Neural crest cell (in vitro differentiated cells): ENCODE data around the gene FBXO3. TPM values are rescaled to one million over a fixed set of nuclear protein-coding genes. Genes with fewer than 3 reads are reported as not detected.
"Not testable (repeated sequence)": the region's sequence is repeated elsewhere in the genome, so short reads cannot be mapped to it uniquely, and the experiment has no call there.

Experiments
- DNase-seq: peaks from one replicate; pipeline ENCODE4 v3.0.0; 2021; ENCODE audit warnings: low read depth, mixed read lengths, low spot score
- H3K27ac Mint-ChIP-seq: one replicate; pipeline ENCODE4 v1.8.0; 2021; ENCODE audit warnings: mild to moderate bottlenecking, mixed read lengths; ENCODE audit not compliant: unreplicated experiment
- H3K27me3 Mint-ChIP-seq: 2 replicates; pipeline ENCODE4 v1.8.0; 2021; ENCODE audit warnings: low read depth, mild to moderate bottlenecking, mixed read lengths
- H3K36me3 Mint-ChIP-seq: 2 replicates; pipeline ENCODE4 v1.8.0; 2021; ENCODE audit warnings: low read depth, mild to moderate bottlenecking, mixed read lengths
- H3K4me1 Mint-ChIP-seq: 2 replicates; pipeline ENCODE4 v1.8.0; 2021; ENCODE audit warnings: mixed read lengths
- H3K4me3 Mint-ChIP-seq: one replicate; pipeline ENCODE4 v1.8.0; 2021; ENCODE audit warnings: mild to moderate bottlenecking, mixed read lengths
- H3K9me3 Mint-ChIP-seq: 2 replicates; pipeline ENCODE4 v1.8.0; 2021; ENCODE audit warnings: mixed read lengths
- long read RNA-seq: library from polyadenylated mRNA; unstranded; transcript quantifications from one replicate; pipeline ENCODE4 v2.0.0, GENCODE V29; 2020
- total RNA-seq: library from RNA; stranded (reverse); gene quantifications from 2 replicates; pipeline ENCODE4 v1.2.1, GENCODE V29; 2021
- TF ChIP-seq, protein P1 (sequence below): fragments of 200-600 bp; sonication (generic); conservative IDR thresholded peaks from 2 replicates; pipeline ENCODE4 v1.5.0; 2021; ENCODE audit warnings: antibody characterized with exemption, mild to moderate bottlenecking

FBXO3 gene, protein sequence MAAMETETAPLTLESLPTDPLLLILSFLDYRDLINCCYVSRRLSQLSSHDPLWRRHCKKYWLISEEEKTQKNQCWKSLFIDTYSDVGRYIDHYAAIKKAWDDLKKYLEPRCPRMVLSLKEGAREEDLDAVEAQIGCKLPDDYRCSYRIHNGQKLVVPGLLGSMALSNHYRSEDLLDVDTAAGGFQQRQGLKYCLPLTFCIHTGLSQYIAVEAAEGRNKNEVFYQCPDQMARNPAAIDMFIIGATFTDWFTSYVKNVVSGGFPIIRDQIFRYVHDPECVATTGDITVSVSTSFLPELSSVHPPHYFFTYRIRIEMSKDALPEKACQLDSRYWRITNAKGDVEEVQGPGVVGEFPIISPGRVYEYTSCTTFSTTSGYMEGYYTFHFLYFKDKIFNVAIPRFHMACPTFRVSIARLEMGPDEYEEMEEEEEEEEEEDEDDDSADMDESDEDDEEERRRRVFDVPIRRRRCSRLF
- 23.2 TPM in 2 replicates for total RNA-seq
- long read RNA-seq, transcript FBXO3-202 (10 exons, 1,672 nt), result minor isoform, 9 of 195 reads
- long read RNA-seq, transcript FBXO3-201 (11 exons, 2,397 nt), result major isoform, 169 of 195 reads
- long read RNA-seq, partial matches to known transcripts, result 1 of 195 reads
- long read RNA-seq, other reads (novel, unspliced or antisense), result 16 of 195 reads

DNA sequence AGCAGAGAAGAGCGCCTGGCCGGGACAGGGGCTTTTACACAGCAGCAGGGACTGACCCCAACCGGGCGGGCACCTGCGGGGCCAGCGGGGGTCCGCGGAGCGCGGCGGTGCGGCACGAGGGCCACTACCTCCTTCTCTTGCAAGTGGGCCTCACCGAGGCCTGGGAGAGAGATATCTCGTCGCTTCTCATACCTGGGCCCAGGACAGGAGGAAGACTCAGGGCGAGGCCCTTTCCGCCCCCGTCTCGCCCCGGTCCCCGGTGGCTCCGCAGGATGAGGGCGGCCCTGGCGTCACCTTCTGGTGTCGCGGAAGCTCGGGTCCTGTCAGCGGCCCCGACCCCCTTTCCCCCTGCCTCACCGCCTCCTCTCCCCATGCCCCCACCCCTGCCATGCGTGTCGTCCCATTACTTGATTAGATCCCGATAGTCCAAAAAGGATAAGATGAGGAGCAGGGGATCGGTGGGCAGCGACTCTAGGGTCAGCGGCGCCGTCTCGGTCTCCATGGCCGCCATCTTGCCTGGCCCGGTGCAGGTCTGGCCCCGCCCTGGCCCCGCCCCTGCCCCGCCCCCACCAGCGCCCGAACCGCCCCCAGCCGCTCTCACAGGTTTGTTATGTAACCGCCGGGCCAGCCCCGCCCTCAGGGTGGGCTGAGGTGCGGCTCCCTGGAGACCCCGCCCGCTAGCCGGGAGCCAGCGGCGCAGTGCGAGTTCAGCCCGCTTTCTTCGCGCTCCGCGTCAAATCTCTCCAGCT, at the start of gene FBXO3:
Gene FBXO3 (minus strand): TSS at position 534 of the 749 bp plus-strand sequence. CDS start 23 bp downstream, at position 511.
- peaks cover 44% of the 10 kb centered on the region for H3K27me3 Mint-ChIP-seq

DNA sequence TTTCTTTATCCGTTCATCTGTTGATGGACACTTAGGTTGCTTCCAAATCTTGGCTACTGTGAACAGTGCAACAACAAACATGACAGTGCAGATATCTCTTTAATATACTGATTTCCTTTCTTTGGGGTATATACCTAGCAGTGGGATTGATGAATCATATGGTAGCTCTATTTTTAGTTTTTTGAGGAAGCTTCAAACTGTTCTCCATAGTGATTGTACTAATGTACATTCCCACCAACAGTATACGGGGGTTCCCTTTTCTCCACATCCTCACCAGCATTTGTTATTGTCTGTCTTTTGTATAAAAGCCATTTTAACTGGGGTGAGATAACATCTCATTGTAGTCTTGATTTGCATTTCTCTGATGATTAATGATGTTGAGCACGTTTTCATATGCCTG, 48.7 kb upstream of the FBXO3 start:
- H3K4me1 Mint-ChIP-seq, DNase-seq: not testable (repeated sequence)

More for the DNA sequence above, at the start of gene FBXO3:
- Mint-ChIP-seq H3K4me1 (peaks cover 25% of the 10 kb centered on the region), H3K27ac (peak within 1 kb of the TSS; percentile 96), H3K36me3 (no peaks in the 10 kb centered on the region), H3K9me3 (no peaks in the 10 kb centered on the region), H3K4me3 (peak within 1 kb of the TSS; percentile 93)
- TF ChIP-seq, protein P1, sequence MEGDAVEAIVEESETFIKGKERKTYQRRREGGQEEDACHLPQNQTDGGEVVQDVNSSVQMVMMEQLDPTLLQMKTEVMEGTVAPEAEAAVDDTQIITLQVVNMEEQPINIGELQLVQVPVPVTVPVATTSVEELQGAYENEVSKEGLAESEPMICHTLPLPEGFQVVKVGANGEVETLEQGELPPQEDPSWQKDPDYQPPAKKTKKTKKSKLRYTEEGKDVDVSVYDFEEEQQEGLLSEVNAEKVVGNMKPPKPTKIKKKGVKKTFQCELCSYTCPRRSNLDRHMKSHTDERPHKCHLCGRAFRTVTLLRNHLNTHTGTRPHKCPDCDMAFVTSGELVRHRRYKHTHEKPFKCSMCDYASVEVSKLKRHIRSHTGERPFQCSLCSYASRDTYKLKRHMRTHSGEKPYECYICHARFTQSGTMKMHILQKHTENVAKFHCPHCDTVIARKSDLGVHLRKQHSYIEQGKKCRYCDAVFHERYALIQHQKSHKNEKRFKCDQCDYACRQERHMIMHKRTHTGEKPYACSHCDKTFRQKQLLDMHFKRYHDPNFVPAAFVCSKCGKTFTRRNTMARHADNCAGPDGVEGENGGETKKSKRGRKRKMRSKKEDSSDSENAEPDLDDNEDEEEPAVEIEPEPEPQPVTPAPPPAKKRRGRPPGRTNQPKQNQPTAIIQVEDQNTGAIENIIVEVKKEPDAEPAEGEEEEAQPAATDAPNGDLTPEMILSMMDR, result no peak
- DNase-seq, result peak; percentile 76

DNA sequence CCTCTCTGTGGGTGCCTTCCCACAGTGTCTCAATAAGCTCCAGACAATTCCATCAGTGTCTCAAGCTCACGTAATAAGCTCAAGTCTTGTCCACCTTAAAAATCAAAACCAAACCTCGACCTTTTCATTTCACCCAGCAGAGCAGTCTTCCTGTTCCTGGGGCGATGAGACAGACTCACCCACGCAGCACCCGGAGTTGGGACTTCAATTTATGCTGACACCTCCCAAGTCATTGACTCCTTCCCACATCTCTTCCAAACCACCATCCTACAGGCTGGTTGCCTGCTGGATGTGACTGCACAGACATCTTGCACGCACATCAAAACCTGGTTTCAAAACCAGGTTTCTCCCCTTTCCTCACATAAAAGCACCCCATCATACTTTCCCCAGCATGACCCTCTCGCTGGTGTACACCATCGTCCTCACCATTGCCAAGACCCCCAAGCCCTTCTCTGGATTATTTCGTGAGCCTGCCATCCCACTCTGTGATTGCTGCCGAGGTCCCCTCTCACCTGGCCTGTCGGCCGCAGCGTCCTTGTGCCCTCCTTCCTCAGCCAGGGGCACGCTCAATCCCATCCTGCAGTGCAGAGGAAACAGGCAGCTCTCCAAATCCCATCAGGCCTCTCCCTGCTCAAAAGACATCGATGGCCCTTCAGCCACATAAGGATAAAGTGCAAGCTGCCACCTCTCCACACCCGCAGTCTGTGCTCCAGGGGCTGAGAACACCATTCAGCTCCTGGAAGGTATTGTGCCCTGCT, 45.1 kb upstream of the FBXO3 start:
- TF ChIP-seq, protein P1, result no peak
- Mint-ChIP-seq H3K36me3 (no peaks in the 10 kb centered on the region), H3K27me3 (peaks cover 26% of the 10 kb centered on the region), H3K9me3 (no peaks in the 10 kb centered on the region), H3K4me3 (no peak overlapping the region), H3K4me1 (no peaks in the 10 kb centered on the region), H3K27ac (no peak overlapping the region)
- DNase-seq, result no peak

More for the DNA sequence above, 48.7 kb upstream of the FBXO3 start:
- H3K9me3 Mint-ChIP-seq, H3K36me3 Mint-ChIP-seq, H3K27me3 Mint-ChIP-seq, H3K4me3 Mint-ChIP-seq, H3K27ac Mint-ChIP-seq: not testable (repeated sequence)

DNA sequence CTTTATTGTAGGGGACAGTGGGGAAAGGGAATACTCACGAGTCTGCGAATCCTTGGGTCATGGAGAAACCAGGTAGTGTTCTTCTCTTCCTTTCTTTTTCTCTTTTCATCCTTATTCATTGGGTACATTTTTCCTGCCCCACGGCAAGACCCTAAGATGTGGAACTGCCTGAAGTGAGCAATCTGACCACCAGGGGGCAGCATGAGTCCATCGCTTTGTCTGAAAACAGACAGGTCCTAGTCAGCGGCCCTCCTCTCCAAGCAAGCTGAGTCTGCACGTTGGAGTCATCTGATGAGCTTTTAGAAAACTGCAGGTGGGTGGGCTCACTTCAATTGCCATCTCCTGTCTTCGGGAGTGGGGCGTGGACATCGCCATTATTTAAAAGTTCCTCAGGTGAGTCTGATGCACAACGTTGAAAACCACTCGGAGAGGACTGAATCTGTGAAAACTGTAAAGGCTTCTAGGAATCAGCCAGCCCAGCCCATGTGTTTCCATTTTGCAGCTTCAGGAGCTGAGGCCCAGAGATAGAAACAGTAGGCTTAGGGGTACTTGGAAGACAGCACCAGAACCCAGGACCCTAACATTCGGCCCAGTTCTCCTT, 34.0 kb upstream of the FBXO3 start:
- DNase-seq, result peak; percentile 97
- Mint-ChIP-seq H3K4me3 (no peak overlapping the region), H3K9me3 (no peaks in the 10 kb centered on the region), H3K4me1 (peaks cover 5% of the 10 kb centered on the region), H3K36me3 (no peaks in the 10 kb centered on the region), H3K27ac (no peak overlapping the region), H3K27me3 (peaks cover 41% of the 10 kb centered on the region)
- TF ChIP-seq, protein P1, result peak; percentile 92

DNA sequence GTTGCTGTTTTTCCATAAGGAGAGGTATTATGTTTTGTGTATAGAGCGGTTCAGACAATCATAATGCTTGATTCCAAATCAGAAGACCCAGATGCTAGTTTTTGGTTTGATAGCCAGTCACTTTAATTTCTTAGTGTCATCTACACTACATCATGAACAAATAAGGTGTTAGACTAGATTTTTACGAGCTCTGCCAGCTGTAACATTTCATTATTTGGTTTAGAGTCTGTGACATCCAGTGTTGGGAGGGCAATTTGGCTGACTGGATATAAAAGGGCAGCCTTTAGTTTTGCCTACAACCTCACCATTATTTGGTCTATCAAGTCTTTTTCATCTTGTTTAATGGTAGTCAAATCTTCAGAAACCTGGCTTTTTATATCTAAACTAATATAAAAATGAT, 30.2 kb upstream of the FBXO3 start:
- no peaks in the 10 kb centered on the region for H3K9me3 Mint-ChIP-seq
- peaks cover 71% of the 10 kb centered on the region for H3K27me3 Mint-ChIP-seq
- no peak overlapping the region for H3K4me3 Mint-ChIP-seq
- DNase-seq, result no peak
- no peak overlapping the region for H3K27ac Mint-ChIP-seq
- H3K4me1 Mint-ChIP-seq, result peaks cover 18% of the 10 kb centered on the region
- TF ChIP-seq, protein P1, result no peak
- H3K36me3 Mint-ChIP-seq, result no peaks in the 10 kb centered on the region
